Measurements from ENCODE around the gene REEP1.

GRCh38 chr2:86211033-86211795 is 126.2 kb downstream of the REEP1 start:
- TF ChIP-seq CTCF (conservative IDR thresholded peaks at IDR 0.05; ENCODE audit: low read depth, low read length) (no peak), EZH2 (IDR thresholded peaks at IDR 0.05; ENCODE audit: borderline replicate concordance, low read depth, low read length, poor library complexity, severe bottlenecking) (no peak)
